ENCODE measurements around the gene GRPEL1. TPM values are rescaled to one million over a fixed set of nuclear protein-coding genes. Genes with fewer than 3 reads are reported as not detected.

The GRPEL1 gene
- total RNA-seq, 2 experiments from 2014 or later, result 55.6 to 58.6 TPM

DNA sequence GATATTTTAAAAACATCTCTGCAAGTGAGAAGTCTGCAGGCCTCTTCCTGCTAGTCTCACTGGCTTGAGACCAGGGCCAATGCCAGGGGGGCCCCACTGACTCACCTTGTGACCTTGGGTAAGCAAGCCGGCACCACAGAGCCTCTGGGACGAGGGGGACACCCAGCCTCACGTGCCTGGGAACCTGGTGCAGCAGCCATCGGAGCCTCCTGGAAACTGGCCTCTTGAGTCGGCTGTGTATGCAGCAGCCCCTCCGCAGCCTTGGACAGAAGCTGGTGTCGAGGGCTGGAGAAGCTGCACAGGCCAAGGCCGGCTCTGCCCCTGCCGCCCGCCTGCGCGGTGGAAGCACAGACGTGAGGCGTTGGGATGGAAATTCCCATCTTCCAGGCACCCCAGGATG is 16.0 kb downstream of the GRPEL1 start:
- H3K27me3 Mint-ChIP-seq, result no peaks in the 10 kb centered on the region
- no peak for ATAC-seq (ENCODE audit: poor library complexity)
- H3K4me3 Mint-ChIP-seq, result no peak overlapping the region
- POLR2A ChIA-PET, result interaction anchor here (1.6 to 3.2 kb wide), 2 partner anchors 9 to 16 kb away, joined by 7 to 12 read pairs; partner anchors contain the start of genes GRPEL1 and TADA2B
- no peaks in the 10 kb centered on the region for H3K27me3 ChIP-seq (ENCODE audit: control insufficient read depth in 1 of 2, insufficient read depth in 2 of 2, low read length in 2 of 2)
- peaks cover 57% of the 10 kb centered on the region for H3K36me3 Mint-ChIP-seq (ENCODE audit: low read depth)
- H3K27ac Mint-ChIP-seq, result no peak overlapping the region
- CTCF ChIA-PET, result interaction anchor here (1.0 kb wide), 1 partner anchor 9 kb away, joined by 3 read pairs; the partner anchor contains the start of gene TADA2B
- H3K4me1 ChIP-seq (ENCODE audit: insufficient read depth, low read length), result peaks cover 61% of the 10 kb centered on the region
- peaks cover 46% of the 10 kb centered on the region for H3K4me1 Mint-ChIP-seq (ENCODE audit: low read depth)
- no peaks in the 10 kb centered on the region for H3K9me3 Mint-ChIP-seq
- H3K9me3 ChIP-seq (ENCODE audit: control insufficient read depth in 1 of 2, insufficient read depth in 1 of 2, low read length in 2 of 2), result no peaks in the 10 kb centered on the region
- no peak for DNase-seq
- peaks cover 72% of the 10 kb centered on the region for H3K36me3 ChIP-seq (ENCODE audit: insufficient read depth, low read length)
- no peak overlapping the region for H3K27ac ChIP-seq (ENCODE audit: low read depth in 1 of 2, low read length in 2 of 2)
- TF ChIP-seq, protein P1, sequence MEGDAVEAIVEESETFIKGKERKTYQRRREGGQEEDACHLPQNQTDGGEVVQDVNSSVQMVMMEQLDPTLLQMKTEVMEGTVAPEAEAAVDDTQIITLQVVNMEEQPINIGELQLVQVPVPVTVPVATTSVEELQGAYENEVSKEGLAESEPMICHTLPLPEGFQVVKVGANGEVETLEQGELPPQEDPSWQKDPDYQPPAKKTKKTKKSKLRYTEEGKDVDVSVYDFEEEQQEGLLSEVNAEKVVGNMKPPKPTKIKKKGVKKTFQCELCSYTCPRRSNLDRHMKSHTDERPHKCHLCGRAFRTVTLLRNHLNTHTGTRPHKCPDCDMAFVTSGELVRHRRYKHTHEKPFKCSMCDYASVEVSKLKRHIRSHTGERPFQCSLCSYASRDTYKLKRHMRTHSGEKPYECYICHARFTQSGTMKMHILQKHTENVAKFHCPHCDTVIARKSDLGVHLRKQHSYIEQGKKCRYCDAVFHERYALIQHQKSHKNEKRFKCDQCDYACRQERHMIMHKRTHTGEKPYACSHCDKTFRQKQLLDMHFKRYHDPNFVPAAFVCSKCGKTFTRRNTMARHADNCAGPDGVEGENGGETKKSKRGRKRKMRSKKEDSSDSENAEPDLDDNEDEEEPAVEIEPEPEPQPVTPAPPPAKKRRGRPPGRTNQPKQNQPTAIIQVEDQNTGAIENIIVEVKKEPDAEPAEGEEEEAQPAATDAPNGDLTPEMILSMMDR (IDR thresholded peaks at IDR 0.05), result no peak
- intact Hi-C loops (cut with DNase I, micrococcal nuclease), result no loop called here
- H3K4me3 ChIP-seq (ENCODE audit: low read length), result no peak overlapping the region

DNA sequence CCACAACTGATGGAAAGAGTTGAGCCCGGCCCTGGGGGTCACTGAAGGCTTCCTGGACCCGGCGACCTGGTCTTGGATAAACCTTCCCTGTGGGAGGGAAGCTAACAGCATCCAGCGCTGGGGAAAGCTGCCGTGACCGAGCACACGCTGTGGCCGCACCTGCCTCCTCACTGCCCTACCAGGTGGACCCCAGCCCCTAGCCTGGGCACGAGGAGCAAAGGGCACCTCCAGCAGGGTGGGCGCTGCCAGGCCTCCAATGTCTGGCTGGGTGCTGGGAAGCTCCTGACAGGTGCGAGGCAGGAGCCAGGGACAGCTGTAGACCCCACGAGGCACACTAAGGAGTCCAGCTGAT is 16.7 kb downstream of the GRPEL1 start:
- no peaks in the 10 kb centered on the region for H3K9me3 ChIP-seq (ENCODE audit: control insufficient read depth in 1 of 2, insufficient read depth in 1 of 2, low read length in 2 of 2)
- Mint-ChIP-seq H3K9me3 (no peaks in the 10 kb centered on the region), H3K27ac (no peak overlapping the region), H3K36me3 (ENCODE audit: low read depth) (peaks cover 61% of the 10 kb centered on the region), H3K4me3 (no peak overlapping the region), H3K4me1 (ENCODE audit: low read depth) (peaks cover 54% of the 10 kb centered on the region), H3K27me3 (no peaks in the 10 kb centered on the region)
- ChIA-PET CTCF (no interaction called here), POLR2A (interaction anchor here (1.0 kb wide), 1 partner anchor 17 kb away, joined by 3 read pairs; the partner anchor contains the start of gene GRPEL1)
- H3K36me3 ChIP-seq (ENCODE audit: insufficient read depth, low read length), result peaks cover 67% of the 10 kb centered on the region
- TF ChIP-seq, protein P1 (IDR thresholded peaks at IDR 0.05), result no peak
- no peak overlapping the region for H3K4me3 ChIP-seq (ENCODE audit: low read length)
- no peak overlapping the region for H3K27ac ChIP-seq (ENCODE audit: low read depth in 1 of 2, low read length in 2 of 2)
- DNase-seq (no peak), ATAC-seq (ENCODE audit: poor library complexity) (no peak)
- peaks cover 69% of the 10 kb centered on the region for H3K4me1 ChIP-seq (ENCODE audit: insufficient read depth, low read length)
- intact Hi-C loops (cut with DNase I, micrococcal nuclease), result no loop called here
- H3K27me3 ChIP-seq (ENCODE audit: control insufficient read depth in 1 of 2, insufficient read depth in 2 of 2, low read length in 2 of 2), result no peaks in the 10 kb centered on the region

DNA sequence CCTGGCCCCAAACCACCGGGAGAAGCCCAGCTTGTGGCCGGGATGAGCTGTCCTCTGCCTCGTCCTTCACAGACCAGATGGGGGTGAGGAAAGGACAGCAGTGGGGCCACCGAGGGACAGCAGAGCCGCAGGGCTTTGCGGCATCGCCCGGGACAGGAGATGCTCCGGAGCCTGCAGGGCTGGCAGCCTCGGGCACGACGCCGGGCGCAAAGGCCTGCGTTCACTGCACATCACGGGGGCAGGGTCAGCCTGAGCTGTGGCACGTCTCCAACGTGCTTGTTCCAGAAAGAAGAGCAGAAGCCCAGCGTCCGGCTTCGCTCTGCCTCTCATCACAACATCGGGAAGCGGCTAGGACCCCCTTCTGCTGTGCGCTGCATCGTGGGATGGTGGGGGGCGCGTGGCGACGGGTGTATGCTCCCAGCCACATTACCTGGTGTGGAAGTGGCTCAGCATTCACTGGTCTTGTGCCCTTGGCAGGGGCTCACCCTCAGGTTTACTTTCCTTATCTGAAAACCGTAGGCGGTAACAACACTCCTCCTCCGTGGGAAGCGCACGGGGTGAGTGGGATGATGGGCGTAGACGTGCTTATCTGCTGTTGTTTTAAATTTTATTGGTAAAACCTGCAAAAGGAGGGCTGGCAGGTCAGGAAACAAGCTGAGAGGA is 17.3 kb downstream of the GRPEL1 start:
- H3K9me3 ChIP-seq (ENCODE audit: control insufficient read depth in 1 of 2, insufficient read depth in 1 of 2, low read length in 2 of 2), result no peaks in the 10 kb centered on the region
- H3K4me3 Mint-ChIP-seq, result no peak overlapping the region
- no peak overlapping the region for H3K27ac Mint-ChIP-seq
- H3K27me3 ChIP-seq (ENCODE audit: control insufficient read depth in 1 of 2, insufficient read depth in 2 of 2, low read length in 2 of 2), result no peaks in the 10 kb centered on the region
- H3K4me3 ChIP-seq (ENCODE audit: low read length), result no peak overlapping the region
- DNase-seq, result no peak
- peaks cover 58% of the 10 kb centered on the region for H3K36me3 Mint-ChIP-seq (ENCODE audit: low read depth)
- ATAC-seq (ENCODE audit: poor library complexity), result no peak
- H3K9me3 Mint-ChIP-seq, result no peaks in the 10 kb centered on the region
- intact Hi-C loops (cut with DNase I, micrococcal nuclease), result no loop called here
- peaks cover 67% of the 10 kb centered on the region for H3K36me3 ChIP-seq (ENCODE audit: insufficient read depth, low read length)
- H3K27me3 Mint-ChIP-seq, result no peaks in the 10 kb centered on the region
- CTCF ChIA-PET, result no interaction called here
- peaks cover 74% of the 10 kb centered on the region for H3K4me1 ChIP-seq (ENCODE audit: insufficient read depth, low read length)
- H3K4me1 Mint-ChIP-seq (ENCODE audit: low read depth), result peaks cover 59% of the 10 kb centered on the region
- no peak overlapping the region for H3K27ac ChIP-seq (ENCODE audit: low read depth in 1 of 2, low read length in 2 of 2)
- TF ChIP-seq, protein P1 (IDR thresholded peaks at IDR 0.05), result no peak
- POLR2A ChIA-PET, result interaction anchor here (0.7 to 1.0 kb wide), 2 partner anchors 16 to 17 kb away, joined by 3 to 4 read pairs; partner anchors contain the start of gene GRPEL1

Measured in CD4-positive, alpha-beta T cell (primary cell).